Measurements from ENCODE around the gene SLC12A6.
A peak's percentile ranks its signal among the peaks of the same experiment; 100 is the strongest.

The SLC12A6 gene

GRCh38 chr15:34246276-34246976, 91.2 kb downstream of the SLC12A6 start:
- ChIA-PET POLR2A (no interaction called here), CTCF (interaction anchor here (1.0 kb wide), 2 partner anchors 9 to 37 kb away, joined by 3 read pairs; partner anchors contain the start of gene KATNBL1)
- TF ChIP-seq, protein P1, sequence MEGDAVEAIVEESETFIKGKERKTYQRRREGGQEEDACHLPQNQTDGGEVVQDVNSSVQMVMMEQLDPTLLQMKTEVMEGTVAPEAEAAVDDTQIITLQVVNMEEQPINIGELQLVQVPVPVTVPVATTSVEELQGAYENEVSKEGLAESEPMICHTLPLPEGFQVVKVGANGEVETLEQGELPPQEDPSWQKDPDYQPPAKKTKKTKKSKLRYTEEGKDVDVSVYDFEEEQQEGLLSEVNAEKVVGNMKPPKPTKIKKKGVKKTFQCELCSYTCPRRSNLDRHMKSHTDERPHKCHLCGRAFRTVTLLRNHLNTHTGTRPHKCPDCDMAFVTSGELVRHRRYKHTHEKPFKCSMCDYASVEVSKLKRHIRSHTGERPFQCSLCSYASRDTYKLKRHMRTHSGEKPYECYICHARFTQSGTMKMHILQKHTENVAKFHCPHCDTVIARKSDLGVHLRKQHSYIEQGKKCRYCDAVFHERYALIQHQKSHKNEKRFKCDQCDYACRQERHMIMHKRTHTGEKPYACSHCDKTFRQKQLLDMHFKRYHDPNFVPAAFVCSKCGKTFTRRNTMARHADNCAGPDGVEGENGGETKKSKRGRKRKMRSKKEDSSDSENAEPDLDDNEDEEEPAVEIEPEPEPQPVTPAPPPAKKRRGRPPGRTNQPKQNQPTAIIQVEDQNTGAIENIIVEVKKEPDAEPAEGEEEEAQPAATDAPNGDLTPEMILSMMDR (IDR thresholded peaks at IDR 0.05; ENCODE audit: control extremely low read depth, extremely low read depth, low read depth, missing control alignments) = no peak
- no peak for DNase-seq (ENCODE audit: extremely low spot score)

DNA sequence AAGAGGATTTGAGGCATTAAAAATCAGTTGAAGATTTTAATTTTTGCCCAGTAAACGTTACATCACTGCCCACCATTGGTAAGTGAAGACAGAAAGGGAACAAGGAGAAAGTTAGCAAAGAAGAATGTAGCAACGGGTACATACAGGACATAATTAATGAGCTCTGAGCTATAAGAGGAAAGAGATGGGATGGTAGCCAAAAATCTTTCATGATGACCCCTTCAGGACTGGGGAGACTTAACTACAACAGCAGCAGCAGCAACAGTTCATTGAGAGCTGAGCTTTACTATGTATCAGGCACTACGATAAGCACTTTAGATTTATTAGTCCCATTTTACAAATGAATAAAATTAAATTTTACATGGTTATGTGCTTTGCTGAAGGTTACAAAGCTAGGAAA, 94.4 kb downstream of the SLC12A6 start:
- CTCF ChIA-PET = interaction anchor here (1.0 to 3.3 kb wide), 8 partner anchors 10 to 344 kb away, joined by 3 to 28 read pairs (median 8); partner anchors contain the start of genes LPCAT4, NOP10 and NUTM1
- no peak for DNase-seq (ENCODE audit: extremely low spot score)
- POLR2A ChIA-PET = no interaction called here
- TF ChIP-seq, protein P1 (IDR thresholded peaks at IDR 0.05; ENCODE audit: control extremely low read depth, extremely low read depth, low read depth, missing control alignments) = no peak

DNA sequence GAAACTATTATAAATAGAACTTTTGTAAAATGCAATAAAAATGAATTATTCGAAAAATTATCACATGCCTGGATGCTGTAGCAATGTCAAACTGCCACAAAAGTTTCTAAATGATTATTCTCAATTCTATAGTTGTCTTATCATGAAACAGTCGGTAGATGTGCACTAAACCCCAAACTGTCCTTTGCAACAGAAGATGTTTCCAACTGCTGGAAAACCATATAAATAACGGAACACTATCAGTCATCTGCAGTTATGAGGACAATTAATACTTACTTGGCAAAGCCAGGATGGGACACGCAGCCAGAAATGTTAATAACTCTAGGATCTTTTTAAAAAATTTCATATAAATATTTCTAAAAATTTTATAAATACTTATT, 95.3 kb downstream of the SLC12A6 start:
- no peak for DNase-seq (ENCODE audit: extremely low spot score)
- CTCF ChIA-PET = interaction anchor here (0.7 to 3.3 kb wide), 22 partner anchors 8 to 345 kb away, joined by 3 to 28 read pairs (median 4); partner anchors contain the start of genes LPCAT4, NOP10, NUTM1 and SLC12A6
- POLR2A ChIA-PET = no interaction called here
- TF ChIP-seq, protein P1 (IDR thresholded peaks at IDR 0.05; ENCODE audit: control extremely low read depth, extremely low read depth, low read depth, missing control alignments) = no peak

DNA sequence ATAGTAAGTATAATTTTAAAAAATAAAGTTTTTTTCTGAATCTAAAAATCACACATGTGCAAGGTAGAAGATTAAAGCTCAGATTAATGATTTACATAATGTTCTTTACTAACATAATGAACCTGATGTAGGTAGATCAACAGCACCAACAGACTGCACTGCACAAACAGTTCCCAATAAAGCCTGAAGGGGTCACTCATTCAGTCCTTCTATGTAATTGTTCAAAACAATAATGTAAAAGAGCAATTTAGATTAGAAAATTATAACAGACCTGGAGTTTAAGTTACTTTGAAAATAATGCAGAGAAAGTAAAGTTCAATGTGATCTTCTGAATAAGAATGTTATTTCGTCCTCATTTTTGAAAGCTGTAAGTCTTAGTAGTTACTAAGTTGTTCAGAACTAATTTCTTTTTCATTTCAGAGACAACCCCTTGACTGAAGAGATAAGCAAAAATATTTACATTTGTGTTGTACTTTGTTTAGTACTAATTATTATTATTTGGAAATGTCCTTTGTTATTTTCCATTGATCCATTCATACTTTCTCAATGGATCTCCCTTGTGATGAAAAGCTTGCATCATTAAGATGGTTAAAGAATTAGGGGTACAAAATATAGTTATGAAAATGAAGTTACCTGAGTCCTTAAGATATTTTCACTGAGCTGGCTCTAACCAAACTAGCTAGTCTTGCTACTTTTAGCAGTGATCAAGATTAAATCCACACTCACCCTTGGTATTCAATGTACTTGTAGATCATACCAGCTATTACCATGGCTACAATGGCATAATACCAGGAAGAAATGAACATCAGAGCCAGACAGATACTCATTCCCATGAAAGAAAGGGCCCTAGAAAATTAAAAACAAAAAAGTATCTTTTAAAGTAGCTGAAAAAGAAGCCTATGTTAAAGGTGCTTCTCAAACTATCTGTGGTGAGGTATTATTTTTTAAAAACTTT, 95.9 kb downstream of the SLC12A6 start:
- TF ChIP-seq, protein P1 (IDR thresholded peaks at IDR 0.05; ENCODE audit: control extremely low read depth, extremely low read depth, low read depth, missing control alignments) = peak; percentile 53
- DNase-seq (ENCODE audit: extremely low spot score) = peak; percentile 62
- ChIA-PET CTCF (interaction anchor here (0.7 to 3.3 kb wide), 25 partner anchors 8 to 346 kb away, joined by 3 to 28 read pairs (median 4); partner anchors contain the start of genes LPCAT4, NOP10, NUTM1 and SLC12A6), POLR2A (no interaction called here)

DNA sequence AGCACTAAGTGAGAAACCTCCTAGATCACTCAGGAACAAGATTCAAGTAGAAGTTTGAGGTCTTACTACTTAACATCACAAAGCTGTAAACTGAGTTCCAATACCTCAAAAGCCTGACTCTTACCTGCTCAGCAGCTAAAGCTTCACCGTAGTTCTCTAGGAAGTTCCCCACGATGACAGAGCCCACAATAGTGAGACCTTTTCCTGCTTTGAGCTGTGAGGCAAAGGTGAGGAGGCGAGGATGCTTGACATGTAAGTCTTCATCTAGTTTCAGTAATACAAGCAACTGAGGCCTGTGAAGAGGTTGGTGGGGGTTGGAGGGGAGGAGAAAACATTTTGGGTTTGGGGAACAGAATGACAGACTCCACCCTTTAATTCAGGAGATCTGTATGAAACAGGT, 97.0 kb downstream of the SLC12A6 start:
- DNase-seq (ENCODE audit: extremely low spot score) = no peak
- POLR2A ChIA-PET = no interaction called here
- TF ChIP-seq, protein P1 (IDR thresholded peaks at IDR 0.05; ENCODE audit: control extremely low read depth, extremely low read depth, low read depth, missing control alignments) = no peak
- CTCF ChIA-PET = interaction anchor here (0.7 to 3.3 kb wide), 9 partner anchors 11 to 127 kb away, joined by 3 to 28 read pairs (median 16); partner anchors contain the start of gene LPCAT4

- TF ChIP-seq, protein P1 (IDR thresholded peaks at IDR 0.05; ENCODE audit: control extremely low read depth, extremely low read depth, low read depth, missing control alignments) = no peak
- ChIA-PET CTCF (no interaction called here), POLR2A (no interaction called here)
- peak; percentile 32 for DNase-seq (ENCODE audit: extremely low spot score)
These were observed 98.3 kb downstream of the SLC12A6 start for GRCh38 chr15:34239151-34239808.
